HG02588 (cell line): Measurements from ENCODE around the gene LARP4B.

Experiments used
- ATAC-seq: cut with Tn5 transposase; IDR thresholded peaks from one replicate; pipeline ENCODE4 v1.9.1; 2021; ENCODE audit warnings: mild to moderate bottlenecking, moderate library complexity; ENCODE audit not compliant: unreplicated experiment

Gene LARP4B

DNA sequence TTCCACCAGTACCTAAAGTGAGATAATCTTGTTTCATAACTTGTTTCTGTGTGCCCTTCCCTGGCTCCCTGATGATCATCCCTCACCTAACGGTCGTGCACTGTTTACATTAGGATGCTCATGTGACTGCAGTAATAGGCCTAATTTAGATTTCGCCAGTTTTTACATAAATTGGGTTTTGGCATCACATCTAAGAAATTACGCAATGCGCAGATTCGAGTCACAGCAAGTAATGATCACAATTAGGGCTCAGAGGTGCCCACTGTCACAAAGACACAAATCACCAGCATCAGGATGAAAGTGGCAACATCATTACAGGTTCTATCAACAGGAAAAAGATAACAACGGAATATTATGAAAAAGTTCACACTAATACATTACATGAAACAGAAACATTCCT lies 94.7 kb downstream of the LARP4B start:
- no peak for ATAC-seq

- no peak for ATAC-seq
These were observed 97.0 kb downstream of the LARP4B start for GRCh38 chr10:834493-834892.

GRCh38 chr10:829241-829640 lies 102.3 kb downstream of the LARP4B start:
- ATAC-seq: no peak

- ATAC-seq: no peak
These were observed 103.3 kb downstream of the LARP4B start for GRCh38 chr10:828191-828590.

- no peak for ATAC-seq
These were observed 106.6 kb downstream of the LARP4B start for GRCh38 chr10:824946-825345.

DNA sequence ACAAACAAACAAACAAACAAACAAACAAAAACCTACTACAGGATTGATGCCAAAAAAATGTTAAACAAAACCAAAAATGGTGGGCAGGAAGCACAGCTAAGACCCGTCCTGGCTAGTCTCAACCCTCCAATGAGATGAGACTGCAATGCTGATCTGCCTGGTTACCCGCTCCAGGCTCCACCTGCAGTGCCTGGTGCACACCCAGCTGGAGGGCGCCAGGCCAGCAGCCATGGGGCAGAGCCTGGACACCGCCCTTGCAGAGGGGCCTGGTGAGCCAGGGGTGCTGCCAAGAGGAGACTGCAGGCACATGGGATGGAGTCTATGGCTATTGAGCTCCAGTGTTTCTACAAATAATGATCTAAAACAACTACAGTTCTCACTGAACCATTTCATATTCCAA lies 107.0 kb downstream of the LARP4B start:
- ATAC-seq: no peak

DNA sequence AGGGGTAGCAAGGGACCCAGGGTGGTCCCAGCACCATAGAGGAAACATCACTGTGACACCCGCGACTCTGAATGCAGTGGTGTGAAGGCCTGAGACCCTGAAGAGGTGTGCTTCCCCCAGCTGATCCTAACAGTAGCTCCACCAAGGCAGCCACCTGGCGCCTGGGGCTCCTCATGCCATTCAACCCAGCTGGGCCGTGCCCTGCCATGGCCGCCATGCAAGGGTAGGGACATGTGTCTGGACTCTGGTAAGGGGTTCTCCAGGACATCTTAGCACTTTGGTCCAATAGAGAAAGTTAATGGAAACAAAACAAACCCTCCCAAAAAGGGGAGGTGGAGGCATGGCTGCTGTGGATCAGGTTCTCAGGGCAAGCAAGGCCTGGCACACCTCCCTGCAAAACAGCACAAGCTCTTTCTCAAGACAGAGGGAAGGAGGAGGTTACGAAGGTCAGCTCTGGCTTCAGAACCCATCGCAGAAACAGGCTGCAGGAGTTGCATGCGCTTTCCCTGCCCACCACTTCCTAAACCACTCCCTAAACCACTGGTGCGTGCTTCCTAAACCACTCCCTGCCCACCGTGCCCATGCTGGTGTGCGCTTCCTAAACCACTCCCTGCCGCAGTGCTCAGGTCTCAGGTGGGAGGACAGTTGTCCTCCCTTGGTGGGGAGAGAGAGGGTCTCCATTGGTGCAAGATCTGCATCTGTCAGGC lies 108.7 kb downstream of the LARP4B start:
- no peak for ATAC-seq

DNA sequence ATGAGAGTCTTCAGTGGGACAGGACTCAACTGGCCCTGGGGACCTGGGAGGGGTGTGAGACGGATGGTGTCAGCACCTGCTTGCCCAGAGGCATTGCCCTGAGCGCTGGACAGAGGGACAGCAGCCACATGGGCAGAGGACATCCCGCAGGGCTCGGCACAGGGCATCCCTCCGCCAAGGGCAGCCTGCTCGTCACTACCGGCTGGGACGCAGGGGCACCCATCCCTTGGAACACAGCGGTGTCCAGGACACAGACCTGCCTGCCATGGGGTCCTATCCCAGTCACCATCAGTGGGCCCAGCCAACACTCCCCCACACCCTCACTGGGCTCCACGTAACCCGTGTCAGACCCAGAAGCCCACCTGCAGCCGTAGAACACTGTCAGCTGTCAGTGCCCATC lies 109.3 kb downstream of the LARP4B start:
- ATAC-seq: no peak

DNA sequence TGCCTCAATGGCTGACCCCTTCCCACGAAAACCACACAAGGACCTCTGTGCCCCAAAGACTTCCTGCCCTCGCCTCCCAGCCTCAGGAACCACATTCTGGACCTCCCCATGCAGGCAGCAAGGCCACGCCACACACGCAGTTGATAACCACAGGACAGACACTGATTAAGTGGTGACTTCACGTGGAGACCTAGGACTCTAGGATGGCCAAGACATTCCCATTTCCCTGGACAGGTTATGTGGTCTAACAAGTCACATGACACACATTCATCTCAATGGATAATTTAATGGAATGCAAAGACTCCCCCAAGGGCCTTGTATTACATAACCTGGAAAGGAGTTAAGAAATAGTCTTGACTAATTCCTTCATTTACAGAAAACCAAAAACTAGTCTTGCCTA lies 110.2 kb downstream of the LARP4B start:
- no peak for ATAC-seq

DNA sequence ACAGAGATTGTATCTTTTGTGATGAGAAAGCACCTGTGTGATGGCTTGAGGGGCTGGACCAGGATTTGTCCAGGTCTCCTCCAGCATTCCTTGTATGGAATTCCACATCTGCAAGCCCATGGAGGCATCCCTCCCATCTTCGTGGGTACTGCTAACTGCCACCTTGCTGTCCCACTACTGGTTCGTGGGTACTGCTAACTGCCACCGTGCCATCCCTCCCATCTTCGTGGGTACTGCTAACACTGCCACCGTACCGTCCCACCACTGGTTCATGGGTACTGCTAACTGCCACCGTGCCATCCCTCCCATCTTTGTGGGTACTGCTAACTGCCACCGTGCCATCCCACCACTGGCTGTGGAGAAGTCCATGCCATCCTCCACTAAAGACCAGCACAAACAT lies 111.7 kb downstream of the LARP4B start:
- no peak for ATAC-seq

DNA sequence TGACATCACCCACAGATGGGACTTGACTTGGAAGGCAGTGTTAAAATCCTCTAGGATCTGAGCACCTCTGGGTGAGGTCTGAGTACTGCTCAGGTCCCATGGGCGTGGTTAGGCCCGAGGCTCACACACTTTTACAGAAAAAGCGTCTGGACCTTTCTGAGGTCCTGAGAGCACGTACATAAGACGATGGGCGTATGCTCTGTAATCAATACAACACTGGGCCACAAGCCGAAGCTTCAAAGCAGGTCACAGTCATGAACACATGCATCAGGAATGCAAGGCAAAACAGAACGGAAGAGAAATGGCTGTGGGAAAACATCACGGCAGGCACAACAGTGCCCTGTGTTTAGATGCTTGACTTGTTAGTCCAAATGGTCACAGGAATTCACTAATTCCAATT lies 112.2 kb downstream of the LARP4B start:
- no peak for ATAC-seq

GRCh38 chr10:818526-819220 lies 112.8 kb downstream of the LARP4B start:
- no peak for ATAC-seq

DNA sequence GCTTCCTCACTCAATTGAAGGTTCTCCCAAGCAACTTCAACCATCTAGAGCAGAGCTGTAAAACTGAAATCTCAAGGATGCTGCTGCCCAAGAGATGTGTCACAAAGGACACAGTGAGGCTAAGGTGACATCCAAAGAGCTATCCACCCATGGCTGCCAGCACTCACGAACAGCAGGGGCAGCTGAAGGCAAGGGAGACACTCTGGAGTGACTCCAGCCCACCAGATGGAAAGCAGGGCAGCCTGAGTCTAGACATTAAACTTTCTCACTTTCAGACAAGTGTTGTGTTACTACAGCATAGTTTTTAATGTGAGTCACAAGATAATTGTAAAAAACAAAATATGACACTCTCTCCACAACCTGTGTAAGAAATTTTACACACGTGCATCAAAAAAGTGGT lies 113.5 kb downstream of the LARP4B start:
- no peak for ATAC-seq

DNA sequence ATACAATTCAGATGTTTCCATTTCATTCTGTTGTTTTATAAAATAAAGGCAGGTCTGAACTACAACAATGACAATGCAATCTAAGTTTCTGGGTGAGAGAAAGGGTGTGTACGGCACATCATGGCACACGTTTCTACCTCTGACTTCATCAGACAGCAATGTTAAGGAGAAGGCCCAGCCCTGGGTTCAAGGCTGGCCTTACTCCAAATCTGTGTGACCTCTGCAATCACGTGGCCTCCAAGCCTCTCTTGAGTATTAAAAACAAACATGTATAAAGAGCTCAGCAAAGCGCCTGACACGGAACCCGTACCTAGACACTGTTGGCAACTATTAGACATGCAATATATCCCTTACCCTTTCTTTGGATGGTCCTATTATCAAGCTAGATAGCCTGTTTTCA lies 114.1 kb downstream of the LARP4B start:
- ATAC-seq: no peak

DNA sequence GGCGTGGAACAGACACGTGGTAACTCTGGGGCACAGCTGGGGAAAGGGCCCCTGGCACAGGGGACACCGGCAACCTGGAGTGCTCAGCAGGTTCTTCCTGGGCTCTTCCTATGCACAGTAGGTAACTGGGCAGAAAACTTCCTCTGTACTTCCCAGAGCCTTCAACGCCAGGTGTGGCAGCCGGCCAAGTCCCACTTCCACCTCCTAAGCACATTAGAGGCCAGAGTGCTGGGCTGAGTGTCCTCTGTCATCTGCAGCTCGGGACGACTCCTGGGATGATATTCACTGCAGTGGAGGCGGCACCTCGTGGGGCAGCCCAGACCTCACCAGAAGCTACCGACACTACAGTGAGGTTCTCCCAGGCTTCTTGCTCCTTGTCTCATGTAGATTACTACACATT lies 114.5 kb downstream of the LARP4B start:
- no peak for ATAC-seq

DNA sequence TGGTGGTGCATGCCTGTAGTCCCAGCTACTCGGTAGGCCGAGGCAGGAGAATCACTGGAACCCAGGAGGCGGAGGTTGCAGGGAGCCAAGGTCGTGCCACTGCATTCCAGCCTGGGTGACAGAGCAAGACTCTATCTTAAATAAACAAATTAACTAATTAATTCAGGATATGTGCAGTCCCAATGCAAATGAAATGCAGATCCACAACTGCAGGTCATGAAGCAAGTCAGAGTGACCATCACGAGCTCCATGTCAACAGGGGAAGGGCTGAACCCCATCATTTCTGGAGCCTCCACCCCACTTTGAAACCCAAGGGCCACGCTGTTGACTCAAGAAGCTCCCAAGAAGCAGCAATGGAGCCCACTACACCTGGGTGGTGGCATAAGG lies 115.4 kb downstream of the LARP4B start:
- ATAC-seq: no peak

- ATAC-seq: no peak
These were observed 116.0 kb downstream of the LARP4B start for GRCh38 chr10:815338-816090.

GRCh38 chr10:814536-815302 lies 116.8 kb downstream of the LARP4B start:
- no peak for ATAC-seq

- no peak for ATAC-seq
These were observed 118.2 kb downstream of the LARP4B start for GRCh38 chr10:813286-813685.

DNA sequence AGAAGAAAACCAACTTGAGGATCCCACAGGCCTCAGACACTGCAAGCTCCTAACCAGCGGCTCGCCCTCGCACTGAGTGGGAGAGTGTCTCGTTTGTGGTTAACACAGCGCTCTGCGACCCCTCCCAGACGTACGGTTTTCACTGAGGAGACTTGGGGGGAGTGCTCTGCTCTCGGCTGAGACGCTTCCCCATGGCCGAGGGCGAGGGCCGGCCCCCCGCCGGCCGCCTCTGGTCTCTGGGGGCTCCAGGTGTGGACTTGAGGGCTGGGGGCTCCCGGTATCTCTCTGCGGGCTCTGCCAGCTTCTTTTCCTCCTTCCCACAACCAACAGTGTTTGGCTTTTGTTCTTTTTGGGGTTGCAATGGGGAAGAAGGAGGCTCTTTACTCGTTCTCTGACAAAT lies 118.7 kb downstream of the LARP4B start:
- no peak for ATAC-seq
